ENCODE results near the gene UBE2N.

UBE2N gene

GRCh38 chr12:93379326-93379980 is 62.3 kb downstream of the UBE2N start:
- no peak for DNase-seq

GRCh38 chr12:93378998-93379325 is 62.8 kb downstream of the UBE2N start:
- peak in 1 of 2 experiments; percentile 51 for DNase-seq

GRCh38 chr12:93378196-93378997 is 63.4 kb downstream of the UBE2N start:
- DNase-seq, result peak; percentile 6 to 57

- DNase-seq, result peak; percentile 91 to 94
These were observed 64.2 kb downstream of the UBE2N start, which contains the start of gene NUDT4 for GRCh38 chr12:93377252-93378195. Gene NUDT4, plus strand, starts transcription at chr12:93377925. Its CDS starts 398 bp downstream, at chr12:93378323.

GRCh38 chr12:93376436-93377251 is 65.1 kb downstream of the UBE2N start:
- DNase-seq, result no peak

GRCh38 chr12:93375906-93376305 is 65.8 kb downstream of the UBE2N start:
- DNase-seq, result no peak

GRCh38 chr12:93373961-93374656 is 67.6 kb downstream of the UBE2N start:
- DNase-seq, result no peak

- DNase-seq, result no peak
These were observed 70.8 kb downstream of the UBE2N start for GRCh38 chr12:93370947-93371346.

- DNase-seq, result no peak
These were observed 72.2 kb downstream of the UBE2N start for GRCh38 chr12:93369505-93369904.

- no peak for DNase-seq
These were observed 73.0 kb downstream of the UBE2N start for GRCh38 chr12:93368766-93369165.

GRCh38 chr12:93366422-93366821 is 75.3 kb downstream of the UBE2N start:
- DNase-seq, result no peak

GRCh38 chr12:93365616-93366405 is 75.9 kb downstream of the UBE2N start:
- no peak for DNase-seq

GRCh38 chr12:93363841-93364297 is 77.9 kb downstream of the UBE2N start:
- no peak for DNase-seq

- DNase-seq, result peak; percentile 31 to 87
These were observed 80.4 kb downstream of the UBE2N start for GRCh38 chr12:93361151-93361919.

- no peak for DNase-seq
These were observed 81.1 kb downstream of the UBE2N start for GRCh38 chr12:93360688-93361087.

- no peak for DNase-seq
These were observed 82.9 kb downstream of the UBE2N start for GRCh38 chr12:93358821-93359220.

GRCh38 chr12:93358058-93358457 is 83.7 kb downstream of the UBE2N start:
- DNase-seq, result no peak

- DNase-seq, result no peak
These were observed 85.5 kb downstream of the UBE2N start for GRCh38 chr12:93356214-93356613.
